Kidney (tissue), 14 donors: ENCODE results near the gene PCNX1. TPM values are rescaled to one million over a fixed set of nuclear protein-coding genes. Genes with fewer than 3 reads are reported as not detected.

Experiments
- DNase-seq, 5 donors: peaks; one replicate each; pipeline ENCODE4 v3.0.0-alpha.2; 2013 to 2020
- FAIRE-seq: peaks from 2 replicates; lab custom pipeline; 2012; peaks lifted over from hg19 to GRCh38; lab: Jason Lieb, UNC
- H3K27ac ChIP-seq, 2 donors: one replicate each; pipeline ENCODE4 v1.7.0; 2013; ENCODE audit warnings: low read depth in 2 of 2, low read length in 2 of 2, inconsistent platforms in 1 of 2
- H3K27me3 ChIP-seq: one replicate; pipeline ENCODE4 v1.7.1; 2013; ENCODE audit warnings: low read length, inconsistent platforms; ENCODE audit not compliant: control insufficient read depth, insufficient read depth
- H3K36me3 ChIP-seq, 3 donors: one replicate each; pipeline versions ENCODE4 v1.7.0 to v1.7.1; 2013; ENCODE audit warnings: low read length in 3 of 3, control low read depth in 1 of 3, inconsistent platforms in 1 of 3; ENCODE audit not compliant: insufficient read depth in 3 of 3, control insufficient read depth in 2 of 3
- H3K4me1 ChIP-seq, 3 donors: one replicate each; pipeline versions ENCODE4 v1.7.0 to v1.7.1; 2013; ENCODE audit warnings: low read length in 3 of 3, inconsistent platforms in 1 of 3, low read depth in 1 of 3; ENCODE audit not compliant: control insufficient read depth in 2 of 3, insufficient read depth in 2 of 3
- H3K4me3 ChIP-seq, 3 donors: one replicate each; pipeline versions ENCODE4 v1.7.0 to v1.8.1; 2013; ENCODE audit warnings: low read length in 3 of 3, control low read depth in 1 of 3, inconsistent platforms in 1 of 3
- H3K9ac ChIP-seq, 3 donors: one replicate each; pipeline versions ENCODE4 v1.7.0 to v1.7.1; 2013; ENCODE audit warnings: low read length in 3 of 3, control low read depth in 1 of 3, inconsistent platforms in 1 of 3
- H3K9me3 ChIP-seq, 3 donors: one replicate each; pipeline versions ENCODE4 v1.7.0 to v1.7.1; 2013; ENCODE audit warnings: low read length in 3 of 3, control low read depth in 1 of 3, inconsistent platforms in 1 of 3; ENCODE audit not compliant: control insufficient read depth in 2 of 3, insufficient read depth in 1 of 3
- intact Hi-C: fragments of 100-400 bp; cut with DNase I; formaldehyde crosslinking; loops from one replicate; pipeline ENCODE4 v1.11.1; 2022
- polyA plus RNA-seq: library from polyadenylated mRNA; stranded (reverse); fragments of 350-450 nt; fragmentation: Illumina TruSeq; extraction: RNeasy Lipid Tissue Mini Kit (QIAGEN cat#74804); gene quantifications from one replicate; pipeline ENCODE4 v1.2.3, GENCODE V29; 2014; ENCODE audit warnings: low read depth, low replicate concordance; ENCODE audit not compliant: insufficient read depth
- total RNA-seq: library from RNA; stranded (reverse); fragmentation: NEBNext Ultra II Directional; extraction: Animal tissue kit (Norgen Biotek cat#: 25700); gene quantifications from one replicate; pipeline ENCODE4 v1.2.1, GENCODE V29; 2021
- TF ChIP-seq, protein P1 (sequence below): IDR thresholded peaks from 3 replicates; pipeline ENCODE4 v1.5.1; 2012; ENCODE audit warnings: mild to moderate bottlenecking, moderate library complexity, borderline replicate concordance; ENCODE audit not compliant: insufficient read depth; ENCODE audit errors: extremely low read depth
- donor health status: control.
- donor health status: control.
- donor health status: control.
- donor health status: control.
- donor health status: control.
- donor health status: DM: yes; HTN: yes; CAD: no.
- donor health status: Normal renal cell carcinoma (clear cell type).

The PCNX1 gene
- total and polyA plus RNA-seq, 2 donors from 2014 or later = 16.2 to 55.2 TPM

DNA sequence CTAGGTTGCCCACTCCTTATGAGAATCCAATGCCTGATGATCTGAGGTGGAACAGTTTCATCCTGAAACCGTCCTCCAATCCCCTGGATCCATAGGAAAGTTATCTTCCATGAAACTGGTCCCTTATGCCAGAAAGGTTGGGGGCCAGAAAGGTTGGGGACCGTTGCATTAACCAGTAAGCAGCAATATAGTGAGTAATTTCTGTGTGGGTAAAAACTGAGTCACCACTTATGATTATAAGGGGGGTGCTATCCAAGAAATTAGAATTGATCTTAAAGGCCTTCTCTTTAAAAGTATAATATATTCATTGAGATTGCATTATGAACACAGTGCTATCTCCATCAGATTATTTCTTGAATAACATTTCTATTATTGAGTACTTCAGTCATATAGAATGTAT, 97.2 kb downstream of the PCNX1 start:
- Histone ChIP-seq H3K4me1 (no peaks in the 10 kb centered on the region), H3K9ac (no peak overlapping the region), H3K36me3 (no peaks in the 10 kb centered on the region), H3K4me3 (no peak overlapping the region), H3K27me3 (no peaks in the 10 kb centered on the region), H3K9me3 (no peaks in the 10 kb centered on the region), H3K27ac (no peak overlapping the region)
- TF ChIP-seq, protein P1, sequence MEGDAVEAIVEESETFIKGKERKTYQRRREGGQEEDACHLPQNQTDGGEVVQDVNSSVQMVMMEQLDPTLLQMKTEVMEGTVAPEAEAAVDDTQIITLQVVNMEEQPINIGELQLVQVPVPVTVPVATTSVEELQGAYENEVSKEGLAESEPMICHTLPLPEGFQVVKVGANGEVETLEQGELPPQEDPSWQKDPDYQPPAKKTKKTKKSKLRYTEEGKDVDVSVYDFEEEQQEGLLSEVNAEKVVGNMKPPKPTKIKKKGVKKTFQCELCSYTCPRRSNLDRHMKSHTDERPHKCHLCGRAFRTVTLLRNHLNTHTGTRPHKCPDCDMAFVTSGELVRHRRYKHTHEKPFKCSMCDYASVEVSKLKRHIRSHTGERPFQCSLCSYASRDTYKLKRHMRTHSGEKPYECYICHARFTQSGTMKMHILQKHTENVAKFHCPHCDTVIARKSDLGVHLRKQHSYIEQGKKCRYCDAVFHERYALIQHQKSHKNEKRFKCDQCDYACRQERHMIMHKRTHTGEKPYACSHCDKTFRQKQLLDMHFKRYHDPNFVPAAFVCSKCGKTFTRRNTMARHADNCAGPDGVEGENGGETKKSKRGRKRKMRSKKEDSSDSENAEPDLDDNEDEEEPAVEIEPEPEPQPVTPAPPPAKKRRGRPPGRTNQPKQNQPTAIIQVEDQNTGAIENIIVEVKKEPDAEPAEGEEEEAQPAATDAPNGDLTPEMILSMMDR = no peak
- intact Hi-C loops = no loop called here
- FAIRE-seq (no peak), DNase-seq (no peak)

DNA sequence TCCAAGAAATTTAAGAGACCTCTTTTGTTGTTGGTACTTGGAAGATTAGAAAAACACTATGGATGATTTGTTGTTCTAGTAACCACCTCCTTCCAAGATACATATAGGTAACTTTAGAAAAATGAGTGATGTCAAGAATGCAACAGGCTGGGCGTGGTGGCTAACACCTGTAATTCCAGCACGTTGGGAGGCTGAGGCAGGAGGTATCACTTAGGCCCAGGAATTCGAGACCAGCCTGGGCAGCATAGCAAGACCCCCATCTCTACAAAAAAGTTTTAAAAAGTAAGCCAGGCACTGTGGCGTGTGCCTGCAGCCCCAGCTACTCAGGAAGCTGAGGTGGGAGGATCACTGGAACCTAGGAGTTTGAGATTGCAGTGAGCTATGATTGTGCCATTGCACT, 97.8 kb downstream of the PCNX1 start:
- Histone ChIP-seq H3K9ac (no peak overlapping the region), H3K36me3 (no peaks in the 10 kb centered on the region), H3K27me3 (no peaks in the 10 kb centered on the region), H3K9me3 (no peaks in the 10 kb centered on the region), H3K4me3 (no peak overlapping the region), H3K4me1 (no peaks in the 10 kb centered on the region), H3K27ac (no peak overlapping the region)
- peak in 1 of 5 donors; percentile 34 for DNase-seq
- FAIRE-seq = no peak
- TF ChIP-seq, protein P1 = no peak
- intact Hi-C loops = no loop called here

DNA sequence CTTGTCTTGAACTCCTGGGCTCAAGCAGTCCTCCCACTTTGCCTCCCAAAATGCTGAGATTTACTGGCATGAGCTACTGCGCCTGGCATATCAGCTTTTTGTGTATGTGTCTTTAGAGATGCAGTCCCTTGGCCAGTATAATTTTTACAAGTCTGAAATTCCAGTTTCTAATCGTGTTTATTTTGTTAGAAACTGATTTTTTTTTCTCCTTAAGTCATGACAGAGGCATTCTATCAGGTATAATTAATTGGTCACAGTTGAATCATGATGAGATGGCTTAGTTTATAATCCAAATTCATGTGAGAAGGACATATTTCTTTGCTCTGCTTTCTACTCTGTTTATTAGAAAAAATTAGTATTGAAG, 98.9 kb downstream of the PCNX1 start:
- Histone ChIP-seq H3K36me3 (no peaks in the 10 kb centered on the region), H3K4me1 (no peaks in the 10 kb centered on the region), H3K9ac (no peak overlapping the region), H3K27ac (no peak overlapping the region), H3K9me3 (no peaks in the 10 kb centered on the region), H3K27me3 (no peaks in the 10 kb centered on the region), H3K4me3 (no peak overlapping the region)
- FAIRE-seq (no peak), DNase-seq (no peak)
- intact Hi-C loops = no loop called here
- TF ChIP-seq, protein P1 = no peak

DNA sequence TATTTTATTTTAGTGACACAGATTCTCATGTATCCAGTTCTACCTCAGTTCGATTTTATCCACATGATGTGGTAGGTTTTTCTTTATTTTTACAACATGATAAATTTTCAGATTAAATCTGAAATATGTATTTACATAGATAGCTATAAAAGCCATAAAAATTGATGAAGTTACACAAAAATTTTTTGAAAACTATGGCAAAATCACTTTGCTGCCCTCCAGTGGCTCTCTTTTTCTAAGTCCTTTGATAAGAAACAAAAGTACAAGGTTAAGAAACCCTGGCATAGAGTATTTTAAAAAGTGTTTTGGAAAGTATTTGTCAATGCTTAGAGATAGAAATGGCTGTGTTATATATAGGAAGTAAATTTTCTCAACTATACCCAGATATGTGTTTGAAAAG, 104.2 kb downstream of the PCNX1 start:
- FAIRE-seq = peak; percentile 72
- no peaks in the 10 kb centered on the region for H3K27me3 ChIP-seq
- peaks cover 0 to 2% (median 0%) of the 10 kb centered on the region in 3 donors for H3K36me3 ChIP-seq
- no peak for DNase-seq
- H3K9ac ChIP-seq = no peak overlapping the region
- H3K27ac ChIP-seq = no peak overlapping the region
- intact Hi-C loops = no loop called here
- H3K4me1 ChIP-seq = no peaks in the 10 kb centered on the region
- no peak overlapping the region for H3K4me3 ChIP-seq
- H3K9me3 ChIP-seq = no peaks in the 10 kb centered on the region
- TF ChIP-seq, protein P1 = no peak
